ENCODE data around the gene BTNL2.

The BTNL2 gene

GRCh38 chr6:32413427-32414047 is 6.6 kb upstream of the BTNL2 start:
- no peak for FAIRE-seq

DNA sequence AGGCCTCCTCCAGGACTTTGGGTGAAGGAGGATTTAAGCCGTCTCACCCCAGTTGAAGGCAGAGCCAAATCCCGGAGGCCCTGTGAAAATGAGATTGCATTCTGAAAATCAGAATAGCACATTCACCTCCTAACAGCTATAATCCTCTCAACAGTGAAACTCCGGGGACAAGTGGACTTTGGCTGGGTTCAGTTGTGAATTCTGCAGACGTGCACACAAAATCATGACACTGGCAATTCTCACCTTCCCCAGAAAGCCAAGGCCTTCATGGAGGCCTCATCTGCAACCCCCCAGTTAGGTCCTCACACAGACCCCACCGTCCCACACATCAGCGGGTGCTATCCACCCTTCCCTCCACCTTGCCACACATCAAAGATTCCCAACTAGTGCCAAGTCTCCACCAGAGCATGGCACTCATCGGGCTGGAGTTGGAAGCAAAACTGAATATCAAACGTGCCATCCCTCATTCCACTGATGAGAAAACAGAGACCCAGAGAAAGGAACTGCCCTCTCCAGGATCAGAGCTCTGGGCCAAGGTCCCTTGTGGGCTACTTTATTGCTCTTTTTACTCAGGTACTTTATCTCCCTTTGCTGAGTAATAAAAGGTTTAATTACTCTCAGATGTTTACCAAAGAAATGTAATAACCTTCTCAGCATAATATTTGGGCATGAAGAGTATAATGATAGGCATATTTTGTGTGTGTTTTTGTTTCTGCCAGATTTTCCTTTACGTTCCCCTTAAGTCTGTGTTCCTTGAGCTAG is 4.8 kb upstream of the BTNL2 start:
- no peak for FAIRE-seq

DNA sequence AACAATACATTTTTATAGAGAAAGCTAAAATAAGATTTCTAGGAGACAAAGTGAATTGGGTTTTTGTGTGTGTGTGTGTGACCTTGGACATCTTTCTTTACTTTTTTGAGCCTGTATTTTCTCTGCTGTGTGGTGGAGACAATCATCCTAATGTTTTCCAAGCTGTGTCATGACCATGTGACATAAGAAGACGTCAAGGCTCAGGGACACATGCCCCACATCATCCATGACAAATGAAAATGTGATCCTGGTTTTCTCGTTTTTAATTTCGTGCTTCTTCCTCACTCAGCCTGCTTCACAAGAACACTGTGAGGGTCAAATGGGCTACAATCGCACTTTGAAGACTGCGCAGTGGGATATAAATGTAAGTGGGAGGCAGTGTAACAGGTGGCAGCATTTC is 3.9 kb upstream of the BTNL2 start:
- FAIRE-seq: no peak

- no peak for FAIRE-seq
These were observed 784 bp downstream of the BTNL2 start for GRCh38 chr6:32406197-32406596.

DNA sequence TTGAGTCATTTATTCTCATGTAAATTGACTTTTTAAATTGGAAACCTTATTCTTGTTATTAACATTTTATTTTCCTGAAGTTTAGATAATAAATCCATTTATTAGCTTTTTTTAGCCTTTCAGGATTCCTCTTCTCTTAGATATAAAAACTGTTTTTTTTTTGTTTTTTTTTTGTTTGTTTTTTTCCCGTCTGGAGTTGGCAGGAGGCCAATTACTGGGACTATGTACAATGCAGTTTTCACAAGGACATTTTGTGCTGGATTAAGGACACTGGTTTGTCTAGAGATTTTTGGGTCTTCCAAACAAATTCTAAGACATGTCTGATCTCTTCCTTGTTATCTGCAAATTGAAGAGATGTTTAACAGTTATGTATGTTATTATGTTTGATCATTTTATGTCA is 1.3 kb downstream of the BTNL2 start:
- FAIRE-seq: no peak

DNA sequence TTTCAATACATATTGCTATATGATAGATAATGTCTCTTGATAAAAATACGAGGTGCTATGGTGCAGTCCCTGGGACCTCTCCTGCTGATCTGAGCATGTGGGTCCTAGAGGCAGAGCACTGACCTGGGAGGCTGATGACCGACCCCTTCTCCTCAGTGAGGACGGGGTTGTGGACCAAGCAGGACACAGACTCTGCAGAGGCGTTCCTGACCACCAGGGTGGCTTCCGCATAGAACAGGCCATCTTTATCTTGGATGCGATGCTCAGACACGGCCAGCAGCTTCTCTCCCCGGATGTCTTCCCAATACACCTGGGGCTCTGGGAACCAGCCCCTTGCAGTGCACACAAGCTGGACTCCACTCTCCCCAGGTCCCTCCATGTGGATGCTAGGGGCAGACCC is 4.2 kb downstream of the BTNL2 start:
- FAIRE-seq: no peak

- FAIRE-seq: no peak
These were observed 5.6 kb downstream of the BTNL2 start for GRCh38 chr6:32401284-32401963.

GRCh38 chr6:32397252-32397920 is 9.6 kb downstream of the BTNL2 start:
- FAIRE-seq: no peak

DNA sequence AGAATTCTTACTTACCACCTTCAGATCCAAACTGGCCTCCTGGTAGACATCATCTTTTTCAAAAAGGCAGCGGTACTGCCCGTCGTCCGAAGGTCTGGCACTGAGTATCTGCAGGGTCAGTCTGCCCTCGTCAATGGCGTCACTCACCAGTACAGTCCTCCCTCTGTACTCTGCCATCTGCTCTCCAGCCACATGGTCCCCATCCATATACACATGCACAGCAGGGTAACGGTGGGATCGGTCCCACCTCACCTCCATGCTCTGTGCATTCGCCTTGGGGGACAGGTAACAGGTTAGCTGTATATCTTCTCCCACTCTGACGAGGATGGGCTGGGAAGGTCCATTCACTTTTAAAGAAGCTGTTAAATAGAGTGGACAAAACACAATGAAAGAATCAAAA is 11.0 kb downstream of the BTNL2 start:
- FAIRE-seq: no peak

DNA sequence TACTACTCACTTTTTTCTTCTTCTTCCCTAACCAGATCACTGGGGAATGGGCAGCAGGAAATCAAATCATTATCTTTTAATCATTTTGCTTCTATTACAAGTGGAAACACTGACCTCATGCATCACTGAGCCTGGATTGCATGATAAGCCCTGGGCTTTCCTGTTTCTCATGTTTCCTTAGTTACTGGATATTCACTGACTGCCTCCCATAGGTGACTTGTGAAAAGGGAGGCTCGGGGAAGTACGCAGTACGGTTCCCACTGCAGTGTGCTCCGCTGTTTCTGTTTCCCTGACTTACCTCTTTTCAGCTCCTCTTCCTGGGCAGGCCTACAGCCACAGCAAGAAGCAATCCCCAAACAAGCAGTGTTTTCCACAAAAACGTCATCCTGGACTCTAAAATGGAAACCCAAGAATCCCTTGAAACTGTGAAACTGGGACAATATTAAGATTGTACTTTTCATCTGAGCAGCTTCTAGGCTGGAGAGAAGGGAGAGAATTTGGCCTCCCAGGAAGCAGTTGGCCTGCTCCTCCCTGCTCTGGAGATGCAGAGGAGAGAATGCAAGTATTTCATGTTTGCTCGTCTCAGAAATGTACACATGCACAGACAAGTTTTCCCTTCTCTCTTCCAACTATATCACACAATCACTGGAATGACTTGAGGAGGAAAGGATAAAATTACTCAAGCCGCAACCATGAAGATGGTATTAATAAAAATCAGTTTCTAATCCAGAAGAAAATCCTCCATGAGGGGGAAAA is 13.1 kb downstream of the BTNL2 start:
- FAIRE-seq: no peak

- FAIRE-seq: no peak
These were observed 15.5 kb downstream of the BTNL2 start for GRCh38 chr6:32391505-32391904.

DNA sequence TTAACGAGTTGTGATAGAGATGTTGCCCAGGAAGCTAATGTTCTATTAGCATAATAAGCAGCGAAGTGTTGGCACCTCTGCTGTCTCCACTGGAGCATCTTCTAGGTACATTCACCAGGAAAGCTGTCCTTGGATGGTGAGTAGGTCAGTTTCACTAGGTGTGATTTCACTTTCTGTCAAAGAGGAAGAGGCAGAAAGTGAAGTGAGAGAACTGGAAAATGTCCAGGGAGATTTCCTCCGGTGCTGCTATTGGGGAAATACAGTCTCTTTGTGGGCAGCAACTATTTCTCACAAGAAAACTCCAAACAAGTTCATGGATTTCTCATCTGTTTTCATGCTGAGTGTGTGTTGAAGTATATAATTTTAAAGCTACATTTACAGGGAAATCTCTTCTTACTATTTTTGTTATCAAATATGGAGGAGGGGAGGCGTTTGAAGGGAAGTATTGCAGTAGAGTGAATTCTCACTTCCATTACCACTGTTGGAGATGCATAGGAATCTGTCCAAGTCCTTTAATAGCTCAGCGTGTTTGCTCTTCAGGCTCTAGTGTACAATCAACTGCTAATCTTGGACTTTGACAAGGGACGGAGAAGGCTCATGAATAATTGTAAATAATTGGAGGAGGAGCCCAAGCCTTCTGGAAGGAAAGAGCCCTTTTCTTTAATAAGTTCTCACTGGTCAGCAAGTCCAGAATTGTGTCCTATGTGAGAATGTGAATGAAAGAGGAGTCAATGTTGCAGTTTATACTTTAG is 19.2 kb downstream of the BTNL2 start:
- no peak for FAIRE-seq

DNA sequence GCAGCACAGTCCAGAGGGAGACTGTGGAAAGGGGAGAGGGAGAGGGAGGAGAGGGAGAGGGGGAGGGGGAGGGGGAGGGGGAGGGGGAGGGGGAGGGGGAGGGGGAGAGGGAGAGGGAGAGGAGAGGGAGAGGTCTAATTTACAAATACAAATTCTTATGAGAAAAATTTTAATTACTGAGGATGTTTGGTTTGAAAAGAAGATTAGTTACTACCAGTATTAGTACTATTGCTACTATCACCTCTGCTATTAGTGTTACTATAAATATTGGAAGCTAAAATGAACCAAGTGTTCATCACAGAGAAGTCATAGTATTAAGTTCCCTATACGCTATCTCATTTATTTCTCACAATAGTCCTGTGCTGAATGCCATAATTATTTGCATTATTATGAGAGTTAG is 20.9 kb downstream of the BTNL2 start:
- no peak for FAIRE-seq

GRCh38 chr6:32382757-32383420 is 24.1 kb downstream of the BTNL2 start:
- no peak for FAIRE-seq

GRCh38 chr6:32379545-32379944 is 27.4 kb downstream of the BTNL2 start:
- FAIRE-seq: no peak

GRCh38 chr6:32375739-32376529 is 31.0 kb downstream of the BTNL2 start:
- FAIRE-seq: no peak

- FAIRE-seq: no peak
These were observed 35.2 kb downstream of the BTNL2 start, which contains the start of gene TSBP1 for GRCh38 chr6:32371803-32372202. Gene TSBP1, minus strand, starts transcription at chr6:32371903. Its CDS starts 197 bp downstream, at chr6:32371706.

DNA sequence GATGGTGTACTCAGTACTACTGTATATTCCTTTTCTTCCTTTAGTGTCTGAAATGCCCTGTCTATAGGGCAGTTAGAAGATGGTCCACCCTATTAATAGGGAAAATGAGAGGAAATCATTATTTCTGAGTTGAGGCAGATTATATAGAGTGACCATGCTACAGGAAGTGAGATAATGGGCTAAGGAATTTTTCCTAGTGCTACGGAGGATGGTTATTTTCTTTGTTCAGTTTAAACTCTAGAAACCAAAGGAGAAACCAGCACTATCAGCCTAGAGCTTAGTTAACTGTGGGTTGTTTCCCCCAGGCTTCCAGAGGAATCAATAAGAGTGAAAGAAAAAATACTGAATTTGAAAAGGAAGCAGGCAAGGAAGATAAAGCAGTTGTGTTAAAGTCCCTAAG is 35.8 kb downstream of the BTNL2 start:
- no peak for FAIRE-seq

DNA sequence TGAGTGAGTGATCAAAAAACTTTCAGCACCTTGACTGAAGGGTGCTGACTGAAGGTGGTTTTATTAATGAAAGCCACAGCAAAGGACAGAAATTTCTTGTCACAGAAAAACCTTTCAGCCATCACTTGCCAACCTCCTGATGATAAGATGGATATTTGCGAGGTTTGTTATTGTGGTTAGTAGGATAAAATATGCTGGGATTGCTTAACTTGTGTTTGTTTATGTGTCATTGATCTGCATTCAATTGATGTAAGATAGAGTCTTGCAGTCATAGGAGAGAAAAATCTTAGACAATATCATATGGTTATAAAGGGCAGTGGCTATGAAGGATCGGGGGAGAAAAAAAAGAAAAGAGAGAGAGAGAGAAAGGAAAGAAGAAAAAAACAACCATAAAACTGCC is 36.5 kb downstream of the BTNL2 start:
- FAIRE-seq: no peak

DNA sequence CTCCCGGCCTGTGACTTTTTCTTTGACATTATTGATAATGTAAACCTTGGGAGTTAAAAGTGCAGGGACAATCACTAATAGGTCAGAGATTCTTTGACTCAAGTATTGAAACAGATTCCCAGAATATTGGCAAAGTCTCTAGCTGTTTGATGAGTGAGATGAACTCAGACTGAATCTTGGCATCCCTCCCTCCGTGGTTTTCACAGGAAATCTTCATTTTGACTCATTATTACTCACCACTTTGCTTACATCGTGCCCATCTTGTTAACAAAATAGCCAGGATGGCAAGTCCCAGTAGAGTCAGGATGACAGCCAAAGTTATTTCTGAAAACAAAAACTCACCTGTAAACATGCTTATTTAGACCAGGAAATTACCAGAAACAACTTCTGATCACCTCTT is 37.3 kb downstream of the BTNL2 start:
- no peak for FAIRE-seq

DNA sequence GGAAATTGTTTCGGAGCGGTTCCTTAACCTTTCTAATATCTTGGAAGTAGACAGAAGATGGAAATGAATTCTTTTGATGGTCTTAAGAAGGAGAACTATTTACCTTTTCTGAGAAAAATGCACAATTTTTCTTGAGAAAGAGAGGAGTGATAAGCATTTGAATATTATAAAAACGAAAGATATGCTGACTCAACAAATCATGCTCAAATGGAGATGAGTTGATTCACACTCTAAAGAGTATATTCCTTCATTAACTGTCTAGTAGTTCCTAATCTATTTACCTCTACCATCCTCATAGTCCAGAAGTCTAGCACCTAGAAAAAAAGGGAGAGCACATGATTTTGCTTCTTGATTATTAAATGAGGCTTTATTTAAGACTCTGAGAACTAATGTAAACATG is 39.3 kb downstream of the BTNL2 start:
- no peak for FAIRE-seq

Data from TTC549 (cell line).